SK-N-SH (cell line): ENCODE results near the gene RAPGEF6. TPM values are rescaled to one million over a fixed set of nuclear protein-coding genes. Genes with fewer than 3 reads are reported as not detected.
"Not testable (repeated sequence)": the region's sequence is repeated elsewhere in the genome, so short reads cannot be mapped to it uniquely, and the experiment has no call there.

Experiments
- CTCF ChIA-PET: fragments of 300-600, 350-600 bp; formaldehyde crosslinking; extraction: SDS; loops from one replicate; lab custom pipeline; 2021; lab: Yijun Ruan, JAX
- POLR2A ChIA-PET: fragments of 350-600 bp; sonication (Branson Sonifier 250); formaldehyde crosslinking; extraction: SDS; loops from one replicate; lab custom pipeline; 2020; ENCODE audit warnings: antibody characterized with exemption, inconsistent platforms; lab: Yijun Ruan, JAX
- DNase-seq: peaks from one replicate; pipeline ENCODE4 v3.0.0; 2012
- H2AFZ ChIP-seq: fragments of 200-600 bp; sonication (generic); 2 replicates; pipeline ENCODE4 v1.8.1; 2016; ENCODE audit warnings: antibody characterized with exemption, mild to moderate bottlenecking, low read depth
- H3F3A ChIP-seq: fragments of 200-600 bp; sonication (generic); replicated peaks from 2 replicates; pipeline ENCODE3; 2016; ENCODE audit warnings: antibody characterized with exemption, mild to moderate bottlenecking; ENCODE audit not compliant: insufficient read depth
- H3K27ac ChIP-seq, 2 experiments: fragments of 200-500 bp in 1 of 2; fragments of 200-600 bp in 1 of 2; sonication (Bioruptor generic) in 1 of 2; sonication (generic), shearing (Covaris generic) in 1 of 2; 2 replicates each; pipeline versions ENCODE4 v1.5.1 to v1.6.1; 2014 to 2016; ENCODE audit warnings: low read depth in 2 of 2, inconsistent platforms in 1 of 2, low read length in 1 of 2, mild to moderate bottlenecking in 1 of 2, mixed read lengths in 1 of 2
- H3K27me3 ChIP-seq: fragments of 200-600 bp; sonication (generic), shearing (Covaris generic); 2 replicates; pipeline ENCODE4 v1.6.1; 2016; ENCODE audit warnings: mixed run types; ENCODE audit not compliant: insufficient read depth
- H3K36me3 ChIP-seq, 2 experiments: fragments of 200-500 bp in 1 of 2; fragments of 200-600 bp in 1 of 2; sonication (Bioruptor generic) in 1 of 2; sonication (generic) in 1 of 2; replicated peaks in 1 of 2; 2 replicates each; pipeline versions ENCODE3 to v1.5.1; 2014 to 2016; ENCODE audit warnings: low read length in 1 of 2, mild to moderate bottlenecking in 1 of 2; ENCODE audit not compliant: insufficient read depth in 2 of 2, control insufficient read depth in 1 of 2
- H3K4me1 ChIP-seq, 2 experiments: fragments of 200-500 bp in 1 of 2; fragments of 200-600 bp in 1 of 2; sonication (Bioruptor generic) in 1 of 2; sonication (generic), shearing (Covaris generic) in 1 of 2; 2 replicates each; pipeline versions ENCODE4 v1.5.1 to v1.6.1; 2014 to 2016; ENCODE audit warnings: low read depth in 1 of 2, low read length in 1 of 2, mixed run types in 1 of 2; ENCODE audit not compliant: insufficient read depth in 2 of 2, control insufficient read depth in 1 of 2
- H3K4me2 ChIP-seq: fragments of 200-600 bp; sonication (generic), shearing (Covaris generic); 2 replicates; pipeline ENCODE4 v1.6.1; 2017; ENCODE audit warnings: mixed run types
- H3K4me3 ChIP-seq, 2 experiments: fragments of 200-500 bp in 1 of 2; fragments of 200-600 bp in 1 of 2; sonication (Bioruptor generic) in 1 of 2; sonication (generic), shearing (Covaris generic) in 1 of 2; 2 replicates each; pipeline versions ENCODE4 v1.5.1 to v1.8.1; 2014 to 2016; ENCODE audit warnings: low read depth in 2 of 2, inconsistent platforms in 1 of 2, low read length in 1 of 2, mild to moderate bottlenecking in 1 of 2, mixed read lengths in 1 of 2, moderate library complexity in 1 of 2
- H3K79me2 ChIP-seq: fragments of 200-600 bp; sonication (generic); 2 replicates; pipeline ENCODE4 v1.8.1; 2017; ENCODE audit warnings: mild to moderate bottlenecking; ENCODE audit not compliant: insufficient read depth
- H3K9ac ChIP-seq: fragments of 200-600 bp; sonication (generic); 2 replicates; pipeline ENCODE4 v1.6.1; 2017; ENCODE audit warnings: mixed run types
- H3K9me2 ChIP-seq: fragments of 200-600 bp; sonication (generic); 2 replicates; pipeline ENCODE4 v1.6.1; 2017; ENCODE audit warnings: mixed run types
- H3K9me3 ChIP-seq: fragments of 200-600 bp; sonication (generic); 2 replicates; pipeline ENCODE4 v1.6.1; 2017; ENCODE audit warnings: mixed run types, mild to moderate bottlenecking, moderate library complexity
- H4K20me1 ChIP-seq: fragments of 200-600 bp; sonication (generic); 2 replicates; pipeline ENCODE4 v1.6.1; 2017; ENCODE audit warnings: mild to moderate bottlenecking, mixed run types; ENCODE audit not compliant: insufficient read depth
- FOSL2 ChIP-seq: IDR thresholded peaks from 2 replicates; pipeline ENCODE4 v1.4.0; 2012; ENCODE audit warnings: low read depth, mild to moderate bottlenecking, moderate library complexity, borderline replicate concordance
- FOXJ3 ChIP-seq: sonication (generic); formaldehyde crosslinking; IDR thresholded peaks from 2 replicates; pipeline ENCODE4 v1.5.1; 2020; ENCODE audit warnings: mild to moderate bottlenecking, missing genetic modification reagents
- NRF1 ChIP-seq: IDR thresholded peaks from 2 replicates; pipeline ENCODE4 v1.6.1; 2012; ENCODE audit warnings: low read depth, mild to moderate bottlenecking, low read length
- TCF12 ChIP-seq: IDR thresholded peaks from 2 replicates; pipeline ENCODE4 v1.4.0; 2012
- WGBS: methylation state at CpG from one replicate; pipeline ENCODE4 v1.1.6; 2017; ENCODE audit warnings: low lambda C conversion rate; 5-methylcytosine and 5-hydroxymethylcytosine counted together
- polyA plus RNA-seq, 3 experiments: library from polyadenylated mRNA; depleted of rRNA; stranded (reverse); fragments of >200 nt; gene quantifications; 2 replicates each; pipeline ENCODE4 v1.2.3, GENCODE V29; 2012
- TF ChIP-seq, protein P1 (sequence below): IDR thresholded peaks from 2 replicates; pipeline ENCODE4 v1.4.0; 2012; ENCODE audit warnings: low read depth
- TF ChIP-seq, protein P2 (sequence below): IDR thresholded peaks from 2 replicates; pipeline ENCODE4 v1.6.1; 2012; ENCODE audit warnings: mild to moderate bottlenecking, low read depth, low read length, moderate library complexity
- TF ChIP-seq, protein P3 (sequence below): IDR thresholded peaks from 2 replicates; pipeline ENCODE4 v1.4.0; 2012; ENCODE audit warnings: low read depth, borderline replicate concordance

Gene RAPGEF6
- polyA plus RNA-seq, 1 of the 3 experiments (the other 2 are of a cell fraction): 2.9 TPM

DNA sequence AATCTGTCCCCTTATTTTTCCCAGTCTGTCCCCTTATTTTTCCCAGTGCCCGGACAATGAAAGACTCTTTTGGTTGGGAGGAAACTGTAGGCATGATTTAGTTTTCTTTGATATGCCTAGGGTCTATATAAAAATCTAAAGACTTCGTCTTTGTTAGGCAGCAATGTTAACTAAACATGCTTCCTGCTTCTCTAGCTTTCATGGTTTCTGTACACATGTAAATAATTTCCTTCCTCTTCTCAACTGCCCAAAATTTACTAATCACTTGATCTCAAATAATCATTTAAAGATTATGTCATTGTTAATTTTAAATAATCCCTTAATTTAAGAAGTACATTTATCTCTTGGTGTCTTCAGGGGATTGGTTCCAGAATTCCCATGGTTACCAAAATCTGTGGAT, 47.8 kb upstream of the RAPGEF6 start (continued):
- TF ChIP-seq FOXJ3 (CRISPR knock-in tag): no peak
- TF ChIP-seq, all 33 proteins: peak for 0

DNA sequence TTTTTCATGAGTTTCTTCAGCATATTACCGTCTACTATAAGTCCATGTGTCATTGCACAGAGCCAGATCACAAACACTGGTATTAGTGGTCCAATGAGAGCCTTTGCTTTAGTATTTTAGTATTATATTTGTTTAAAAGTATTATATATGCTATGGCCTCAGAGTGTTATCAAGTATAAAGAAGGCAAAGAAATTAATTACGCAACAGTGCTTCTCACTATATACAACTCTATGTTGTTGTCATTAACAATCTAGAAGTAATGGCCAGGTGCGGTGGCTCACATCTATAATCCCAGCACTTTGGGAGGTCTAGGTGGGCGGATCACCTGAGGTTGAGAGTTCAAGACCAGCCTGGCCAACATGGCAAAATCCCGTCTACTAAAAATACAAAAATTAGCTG, 47.1 kb upstream of the RAPGEF6 start:
- Histone ChIP-seq H3F3A (no peaks in the 10 kb centered on the region), H3K9me2 (no peaks in the 10 kb centered on the region), H3K4me1 (no peaks in the 10 kb centered on the region; a peak in 1 of 4 replicates), H3K4me2 (no peak overlapping the region), H3K9me3 (no peaks in the 10 kb centered on the region), H3K27me3 (no peaks in the 10 kb centered on the region), H4K20me1 (no peaks in the 10 kb centered on the region), H3K27ac (no peak overlapping the region), H3K79me2 (peaks cover 5% of the 10 kb centered on the region; the same call in 1 of the 2 replicates), H3K4me3 (no peak overlapping the region), H2AFZ (no peak overlapping the region), H3K36me3 (peaks cover 18 to 63% of the 10 kb centered on the region in 2 experiments), H3K9ac (no peak overlapping the region)
- ChIA-PET POLR2A (no interaction called here), CTCF (no interaction called here)
- WGBS: 94% methylated on average over 5 of the region's 5 CpGs
- no peak for DNase-seq
- TF ChIP-seq, protein P1, sequence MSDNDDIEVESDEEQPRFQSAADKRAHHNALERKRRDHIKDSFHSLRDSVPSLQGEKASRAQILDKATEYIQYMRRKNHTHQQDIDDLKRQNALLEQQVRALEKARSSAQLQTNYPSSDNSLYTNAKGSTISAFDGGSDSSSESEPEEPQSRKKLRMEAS: no peak
- TF ChIP-seq, protein P2, sequence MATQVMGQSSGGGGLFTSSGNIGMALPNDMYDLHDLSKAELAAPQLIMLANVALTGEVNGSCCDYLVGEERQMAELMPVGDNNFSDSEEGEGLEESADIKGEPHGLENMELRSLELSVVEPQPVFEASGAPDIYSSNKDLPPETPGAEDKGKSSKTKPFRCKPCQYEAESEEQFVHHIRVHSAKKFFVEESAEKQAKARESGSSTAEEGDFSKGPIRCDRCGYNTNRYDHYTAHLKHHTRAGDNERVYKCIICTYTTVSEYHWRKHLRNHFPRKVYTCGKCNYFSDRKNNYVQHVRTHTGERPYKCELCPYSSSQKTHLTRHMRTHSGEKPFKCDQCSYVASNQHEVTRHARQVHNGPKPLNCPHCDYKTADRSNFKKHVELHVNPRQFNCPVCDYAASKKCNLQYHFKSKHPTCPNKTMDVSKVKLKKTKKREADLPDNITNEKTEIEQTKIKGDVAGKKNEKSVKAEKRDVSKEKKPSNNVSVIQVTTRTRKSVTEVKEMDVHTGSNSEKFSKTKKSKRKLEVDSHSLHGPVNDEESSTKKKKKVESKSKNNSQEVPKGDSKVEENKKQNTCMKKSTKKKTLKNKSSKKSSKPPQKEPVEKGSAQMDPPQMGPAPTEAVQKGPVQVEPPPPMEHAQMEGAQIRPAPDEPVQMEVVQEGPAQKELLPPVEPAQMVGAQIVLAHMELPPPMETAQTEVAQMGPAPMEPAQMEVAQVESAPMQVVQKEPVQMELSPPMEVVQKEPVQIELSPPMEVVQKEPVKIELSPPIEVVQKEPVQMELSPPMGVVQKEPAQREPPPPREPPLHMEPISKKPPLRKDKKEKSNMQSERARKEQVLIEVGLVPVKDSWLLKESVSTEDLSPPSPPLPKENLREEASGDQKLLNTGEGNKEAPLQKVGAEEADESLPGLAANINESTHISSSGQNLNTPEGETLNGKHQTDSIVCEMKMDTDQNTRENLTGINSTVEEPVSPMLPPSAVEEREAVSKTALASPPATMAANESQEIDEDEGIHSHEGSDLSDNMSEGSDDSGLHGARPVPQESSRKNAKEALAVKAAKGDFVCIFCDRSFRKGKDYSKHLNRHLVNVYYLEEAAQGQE: no peak

DNA sequence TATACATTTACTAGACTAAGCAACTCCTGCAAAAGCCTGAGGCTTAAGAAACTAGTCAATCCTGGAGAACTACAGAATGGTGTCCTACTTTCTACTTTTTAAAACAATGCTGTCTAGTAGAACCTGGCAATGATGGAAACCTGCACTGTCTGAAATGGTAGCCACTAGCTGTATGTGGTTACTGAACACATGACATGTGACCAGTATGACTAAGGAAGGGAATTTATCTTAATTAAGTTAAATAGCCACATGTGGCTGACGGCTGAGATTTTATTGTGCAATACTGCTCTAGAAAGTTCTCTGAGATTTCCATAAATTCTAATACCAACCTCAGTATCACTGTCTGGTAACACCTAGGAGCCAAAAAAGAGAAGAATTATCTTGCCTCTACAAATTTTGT, 44.9 kb upstream of the RAPGEF6 start:
- H3K4me1 ChIP-seq: no peaks in the 10 kb centered on the region; a peak in 1 of 4 replicates
- CTCF ChIA-PET: interaction anchor here (1.0 to 1.9 kb wide), 2 partner anchors 8 to 27 kb away, joined by 3 to 5 read pairs; no protein-coding TSS in a partner anchor
- no peaks in the 10 kb centered on the region for H3K27me3 ChIP-seq
- H3K27ac ChIP-seq: peak overlapping the region; percentile 4 to 36
- peaks cover 30 to 66% of the 10 kb centered on the region in 2 experiments for H3K36me3 ChIP-seq
- no peaks in the 10 kb centered on the region for H3K9me2 ChIP-seq
- H3K4me3 ChIP-seq: no peak overlapping the region
- POLR2A ChIA-PET: no interaction called here
- TF ChIP-seq NRF1: no peak
- peak; percentile 17; the same call in 1 of the 2 replicates for TF ChIP-seq TCF12
- TF ChIP-seq FOSL2: 0 out of 2 replicates have a peak, but pooled peaks have one; percentile 2
- TF ChIP-seq, protein P3, sequence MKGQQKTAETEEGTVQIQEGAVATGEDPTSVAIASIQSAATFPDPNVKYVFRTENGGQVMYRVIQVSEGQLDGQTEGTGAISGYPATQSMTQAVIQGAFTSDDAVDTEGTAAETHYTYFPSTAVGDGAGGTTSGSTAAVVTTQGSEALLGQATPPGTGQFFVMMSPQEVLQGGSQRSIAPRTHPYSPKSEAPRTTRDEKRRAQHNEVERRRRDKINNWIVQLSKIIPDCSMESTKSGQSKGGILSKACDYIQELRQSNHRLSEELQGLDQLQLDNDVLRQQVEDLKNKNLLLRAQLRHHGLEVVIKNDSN: peak; percentile 61; the same call in 1 of the 2 replicates
- no peaks in the 10 kb centered on the region for H3F3A ChIP-seq
- DNase-seq: peak; percentile 24
- H3K79me2 ChIP-seq: peaks cover 5% of the 10 kb centered on the region; the same call in 1 of the 2 replicates
- H3K9ac ChIP-seq: no peak overlapping the region
- no peaks in the 10 kb centered on the region for H3K9me3 ChIP-seq
- no peaks in the 10 kb centered on the region for H4K20me1 ChIP-seq
- WGBS: 23% methylated on average over 1 of the region's 1 CpG
- H3K4me2 ChIP-seq: no peak overlapping the region
- H2AFZ ChIP-seq: no peak overlapping the region

DNA sequence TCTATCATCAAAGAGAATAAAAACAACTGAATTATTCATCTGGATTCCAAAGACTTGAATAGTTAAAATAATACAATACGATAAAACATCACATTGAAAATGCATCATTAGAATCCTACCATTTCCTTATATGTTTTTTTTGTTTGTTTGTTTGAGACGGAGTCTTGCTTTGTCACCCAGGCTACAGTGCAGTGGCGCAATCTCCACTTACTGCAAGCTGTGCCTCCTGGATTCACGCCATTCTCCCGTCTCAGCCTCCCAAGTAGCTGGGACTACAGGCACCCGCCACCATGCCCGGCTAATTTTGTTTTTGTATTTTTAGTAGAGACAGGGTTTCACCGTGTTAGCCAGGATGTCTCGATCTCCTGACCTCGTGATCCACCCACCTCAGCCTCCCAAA, 43.2 kb upstream of the RAPGEF6 start:
- H3K27me3 ChIP-seq, H2AFZ ChIP-seq, H3K4me1 ChIP-seq, H3F3A ChIP-seq, H3K27ac ChIP-seq, H3K9me2 ChIP-seq, DNase-seq, H3K9me3 ChIP-seq, H3K79me2 ChIP-seq, H3K4me3 ChIP-seq, H3K4me2 ChIP-seq, H4K20me1 ChIP-seq, H3K9ac ChIP-seq, POLR2A ChIA-PET: not testable (repeated sequence)
- CTCF ChIA-PET: interaction anchor here (1.6 kb wide), 1 partner anchor 89 kb away, joined by 4 read pairs; no protein-coding TSS in a partner anchor
- H3K36me3 ChIP-seq: peaks cover 31 to 59% of the 10 kb centered on the region in 2 experiments
- WGBS: 92% methylated on average over 10 of the region's 10 CpGs
